Heart left ventricle (tissue), 13 donors: ENCODE measurements around the gene GPR78.

Experiments used
- POLR2A ChIP-seq, 2 donors: fragments of 450-650 bp; IDR thresholded peaks; one replicate each; pipeline ENCODE4 v1.6.1; 2017; ENCODE audit warnings: antibody characterized with exemption in 2 of 2, mild to moderate bottlenecking in 2 of 2, moderate library complexity in 2 of 2
- TF ChIP-seq, protein P1 (sequence below), 12 donors: fragments of 200-600 bp; sonication (generic) in 4 of 12; IDR thresholded peaks; one replicate each; pipeline versions ENCODE4 v1.5.0 to v1.8.0; 2018 to 2022; ENCODE audit warnings: antibody characterized with exemption in 12 of 12, mild to moderate bottlenecking in 5 of 12
- donor health status: ischemic (EF 13 %, LVEDD 7.1; RV severe dilation, severe dysfunction).
- donor health status: DM: no; HTN: yes; CAD: no.
- donor health status: DM: no; HTN: no; CAD: no.
- donor health status: ischemic (EF 25% LVEDD 6.9; RV normal size, moderate dysfunction).
- donor health status: ischemic (EF 25% LVEDD 5.7; RV mildly dilated, moderate dysfunction).
- donor health status: ischemic (EF 35%, LVEDD 5.7; RV mildly dilated, moderate dysfunction).
- donor health status: nonischemic (EF 11% LVEDD 7.7; RV severe dilation, severe dysfunction).
- donor health status: DM: yes; HTN: yes; CAD: no.
- donor health status: PGD.
- donor health status: ischemic (EF 29% LVEDD 5.4; RV normal size, mild dysfunction).
- donor health status: nonischemic (EF 23%, LVEDD 6.1; RV moderate dilation, normal function).

DNA sequence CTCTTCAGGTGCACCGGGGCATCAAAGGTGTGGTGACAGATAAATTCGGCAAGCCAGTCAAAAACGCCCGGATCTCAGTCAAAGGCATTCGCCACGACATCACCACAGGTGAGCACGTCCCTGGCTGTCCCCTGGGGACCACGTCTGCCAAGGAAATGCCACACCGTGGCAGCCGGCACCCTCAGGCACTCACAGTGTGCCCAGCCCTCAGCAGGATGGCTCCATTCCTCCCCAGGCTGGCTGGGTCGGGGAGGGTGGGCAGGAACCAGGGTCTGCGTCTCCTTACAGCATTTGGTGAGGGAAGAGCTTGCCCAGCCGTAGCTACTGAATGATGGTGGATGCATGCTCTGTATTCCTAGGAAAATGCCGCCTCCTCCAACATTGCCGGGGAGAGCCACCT lies 38.2 kb downstream of the GPR78 start:
- TF ChIP-seq POLR2A (IDR thresholded peaks at IDR 0.05) = no peak
- TF ChIP-seq, protein P1, sequence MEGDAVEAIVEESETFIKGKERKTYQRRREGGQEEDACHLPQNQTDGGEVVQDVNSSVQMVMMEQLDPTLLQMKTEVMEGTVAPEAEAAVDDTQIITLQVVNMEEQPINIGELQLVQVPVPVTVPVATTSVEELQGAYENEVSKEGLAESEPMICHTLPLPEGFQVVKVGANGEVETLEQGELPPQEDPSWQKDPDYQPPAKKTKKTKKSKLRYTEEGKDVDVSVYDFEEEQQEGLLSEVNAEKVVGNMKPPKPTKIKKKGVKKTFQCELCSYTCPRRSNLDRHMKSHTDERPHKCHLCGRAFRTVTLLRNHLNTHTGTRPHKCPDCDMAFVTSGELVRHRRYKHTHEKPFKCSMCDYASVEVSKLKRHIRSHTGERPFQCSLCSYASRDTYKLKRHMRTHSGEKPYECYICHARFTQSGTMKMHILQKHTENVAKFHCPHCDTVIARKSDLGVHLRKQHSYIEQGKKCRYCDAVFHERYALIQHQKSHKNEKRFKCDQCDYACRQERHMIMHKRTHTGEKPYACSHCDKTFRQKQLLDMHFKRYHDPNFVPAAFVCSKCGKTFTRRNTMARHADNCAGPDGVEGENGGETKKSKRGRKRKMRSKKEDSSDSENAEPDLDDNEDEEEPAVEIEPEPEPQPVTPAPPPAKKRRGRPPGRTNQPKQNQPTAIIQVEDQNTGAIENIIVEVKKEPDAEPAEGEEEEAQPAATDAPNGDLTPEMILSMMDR (IDR thresholded peaks at IDR 0.05) = no peak
